Activated T-helper 1 cell treated with anti-CD3 and anti-CD28 coated beads, Interleukin-2, amount 50 U/mL, for 16 hours (primary cell): ENCODE measurements around the gene TSHZ2.

Experiments
- DNase-seq, 2 donors: peaks; one replicate each; pipeline ENCODE4 v3.0.0-alpha.2; 2020; ENCODE audit warnings: low read depth in 1 of 2, low spot score in 1 of 2

Gene TSHZ2

DNA sequence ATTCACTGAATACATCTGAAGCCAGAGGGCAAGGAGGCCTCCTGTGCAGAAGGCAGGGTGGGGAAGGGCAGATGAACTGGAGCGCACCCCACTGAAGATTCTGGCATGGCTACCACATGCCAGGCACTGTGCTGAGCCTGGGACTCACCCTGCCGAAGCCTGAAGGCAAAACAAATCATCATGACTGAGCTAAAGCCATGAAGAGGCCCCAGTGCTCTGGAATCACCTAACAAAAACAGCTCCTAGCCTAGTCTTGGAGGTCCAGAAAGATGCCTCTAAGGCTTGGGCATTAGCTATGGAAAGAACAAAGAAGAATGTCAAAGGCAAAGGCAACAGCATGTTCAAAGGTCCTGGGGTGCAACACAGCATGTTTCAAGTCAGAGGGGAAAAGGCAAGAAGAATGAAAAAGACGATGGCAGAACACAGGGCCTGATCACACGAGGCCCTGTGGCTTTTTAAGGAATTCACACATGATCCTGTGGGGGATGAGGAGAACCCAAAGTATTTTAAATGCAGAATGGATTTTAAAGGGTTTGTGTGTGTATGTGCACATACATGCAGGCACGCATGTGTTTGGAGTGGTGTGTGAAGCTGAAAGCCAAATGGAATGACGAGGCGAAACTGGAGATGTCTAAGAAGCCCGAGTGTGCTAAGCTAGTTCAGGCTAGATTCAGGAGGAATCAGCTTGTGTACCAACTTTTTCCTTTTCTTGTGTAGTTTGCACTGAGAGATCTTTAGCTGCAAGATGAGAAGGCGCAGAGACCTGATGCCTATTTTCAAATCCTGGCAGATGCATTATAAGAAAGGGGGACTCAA lies 360.1 kb downstream of the TSHZ2 start:
- DNase-seq: no peak

DNA sequence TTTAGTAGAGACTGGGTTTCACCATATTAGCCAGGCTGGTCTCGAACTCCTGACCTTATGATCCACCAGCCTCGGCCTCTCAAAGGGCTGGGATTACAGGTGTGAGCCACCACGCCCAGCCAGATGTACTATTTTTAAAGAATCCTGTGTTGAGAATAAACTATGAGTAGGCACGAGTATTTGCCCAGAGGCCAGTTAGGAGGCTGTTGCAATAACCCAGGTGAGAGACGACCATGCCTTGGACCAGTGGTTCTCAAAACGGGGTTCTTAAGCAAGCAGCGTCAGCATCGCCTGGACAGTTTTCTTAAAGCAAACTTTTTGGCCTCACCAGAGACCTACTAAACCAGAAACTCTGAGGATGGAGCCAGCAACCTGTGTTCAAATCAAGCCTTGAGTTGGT lies 362.7 kb downstream of the TSHZ2 start:
- DNase-seq: no peak

DNA sequence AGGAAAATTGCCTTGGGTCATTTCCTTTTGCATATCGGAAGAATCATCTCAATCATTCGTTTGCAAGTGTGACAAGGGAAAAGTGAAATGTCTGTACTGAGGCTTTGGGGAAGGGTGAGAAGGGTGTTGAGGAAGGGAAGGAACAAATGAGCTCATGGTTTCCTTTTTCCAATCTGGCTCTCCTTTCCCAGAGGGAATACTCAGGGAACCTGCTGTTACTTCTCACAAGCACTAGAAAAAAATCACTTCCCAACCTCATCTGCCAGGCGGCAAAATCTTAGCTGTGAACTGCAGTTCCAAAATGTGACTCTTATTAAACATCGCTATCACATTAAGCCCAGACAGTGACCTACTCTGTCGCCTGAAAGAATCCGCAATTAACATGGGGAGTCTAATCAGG lies 363.4 kb downstream of the TSHZ2 start:
- DNase-seq: no peak

DNA sequence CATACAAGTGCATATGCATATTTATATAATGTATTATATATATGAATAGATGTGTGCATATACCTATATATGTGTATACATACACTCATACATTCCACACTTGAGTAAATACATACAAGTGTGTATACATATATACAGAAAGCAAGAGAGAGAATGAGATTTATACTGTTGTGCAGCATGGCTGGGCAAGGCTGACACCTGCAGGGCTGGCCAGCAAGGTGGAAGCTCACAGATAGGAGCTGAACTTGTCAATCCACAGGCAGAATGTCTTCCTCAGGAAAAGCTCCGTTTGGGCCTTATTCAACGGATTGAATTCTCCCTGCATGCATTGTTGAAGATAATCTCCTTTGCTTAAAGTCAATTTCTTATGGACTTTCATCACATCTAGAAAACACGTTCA lies 364.7 kb downstream of the TSHZ2 start:
- DNase-seq: no peak

DNA sequence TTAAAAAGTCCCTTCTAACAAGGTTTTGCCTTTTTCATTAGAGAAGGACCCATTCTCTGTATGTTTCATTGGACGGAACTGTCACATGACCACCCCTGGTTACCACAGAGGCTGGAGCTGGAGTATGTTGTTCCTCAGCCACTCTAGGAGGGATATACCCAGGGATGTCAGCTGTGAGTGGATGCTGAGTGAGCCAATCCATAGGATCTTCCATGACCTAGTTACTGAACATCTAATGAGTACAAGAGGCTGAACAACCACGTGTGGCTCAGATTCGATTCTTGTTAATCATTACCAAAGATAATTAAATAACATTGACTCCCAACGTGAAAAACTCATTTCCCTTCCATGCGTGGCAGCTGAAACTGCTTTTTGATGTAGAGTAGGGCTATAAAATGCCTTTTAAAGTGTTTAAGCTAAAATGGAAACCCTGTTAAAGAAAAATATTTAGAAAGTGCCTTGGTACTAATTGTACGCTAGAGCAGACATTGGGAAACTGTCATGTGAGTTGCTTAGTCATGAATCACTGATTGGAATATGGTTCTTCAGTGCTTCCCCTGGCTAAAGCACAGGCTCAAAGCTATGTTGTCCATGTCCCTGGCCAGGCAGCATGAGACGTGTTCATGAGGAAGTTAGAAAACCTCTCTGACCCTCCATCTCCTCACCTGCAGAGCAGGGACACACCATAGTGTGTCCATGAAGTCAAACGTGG lies 365.4 kb downstream of the TSHZ2 start:
- DNase-seq: no peak

DNA sequence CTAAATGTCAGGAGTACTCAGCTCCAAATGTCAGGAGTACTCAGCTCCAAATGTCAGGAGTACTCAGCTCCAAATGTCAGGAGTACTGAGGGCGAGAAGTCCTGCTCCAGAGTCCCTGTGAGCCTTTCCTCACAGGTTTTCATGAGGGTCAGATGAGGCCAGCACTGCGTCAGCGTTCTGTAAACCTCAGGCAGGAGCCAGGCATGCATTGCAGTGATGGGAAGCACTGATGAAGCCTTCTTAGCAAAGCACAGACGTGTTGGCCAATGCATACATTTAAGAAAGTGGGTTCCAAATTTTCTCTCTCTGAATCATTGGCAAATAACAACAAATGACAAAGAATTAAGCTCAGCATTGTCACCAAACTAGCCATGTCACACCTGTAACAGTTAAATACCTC lies 366.6 kb downstream of the TSHZ2 start:
- no peak for DNase-seq

DNA sequence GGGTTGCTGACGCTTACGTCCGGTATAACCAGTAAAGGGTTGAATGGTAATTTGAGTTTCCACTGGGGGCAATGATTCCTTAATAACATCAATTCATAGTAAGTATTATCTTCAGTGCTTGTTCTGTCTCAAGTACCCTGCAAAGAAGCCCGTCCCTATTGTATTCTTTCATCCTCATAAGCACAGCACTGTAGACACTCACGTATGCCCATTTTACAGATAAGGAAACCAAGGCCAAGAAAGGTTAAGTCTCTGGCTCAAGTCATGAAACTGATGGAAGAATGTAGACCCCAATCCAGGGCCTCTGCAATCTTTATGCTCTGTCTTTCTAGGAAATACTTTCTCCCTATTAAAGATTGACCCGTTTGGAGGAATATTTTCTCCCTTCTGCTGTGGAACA lies 370.3 kb downstream of the TSHZ2 start:
- DNase-seq: no peak

DNA sequence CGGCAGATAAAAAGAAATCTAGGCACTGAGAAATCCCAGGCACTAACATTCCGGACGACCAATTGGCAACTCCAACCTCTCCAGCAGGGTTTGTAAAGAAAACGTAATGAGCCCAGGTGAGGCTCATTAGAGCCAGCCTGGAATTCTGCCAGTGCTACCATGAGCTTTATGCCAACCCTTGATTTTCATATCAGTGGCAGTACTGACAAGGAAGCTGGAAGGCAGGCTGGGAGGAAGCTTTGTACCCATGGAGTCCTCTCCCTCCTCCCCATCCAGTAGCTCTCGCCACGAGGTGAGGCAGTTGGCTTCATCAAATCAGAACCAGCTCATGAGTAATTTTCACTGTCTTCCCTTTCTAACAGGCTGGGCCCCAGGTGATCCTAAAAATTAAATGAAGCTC lies 371.3 kb downstream of the TSHZ2 start:
- DNase-seq: no peak

DNA sequence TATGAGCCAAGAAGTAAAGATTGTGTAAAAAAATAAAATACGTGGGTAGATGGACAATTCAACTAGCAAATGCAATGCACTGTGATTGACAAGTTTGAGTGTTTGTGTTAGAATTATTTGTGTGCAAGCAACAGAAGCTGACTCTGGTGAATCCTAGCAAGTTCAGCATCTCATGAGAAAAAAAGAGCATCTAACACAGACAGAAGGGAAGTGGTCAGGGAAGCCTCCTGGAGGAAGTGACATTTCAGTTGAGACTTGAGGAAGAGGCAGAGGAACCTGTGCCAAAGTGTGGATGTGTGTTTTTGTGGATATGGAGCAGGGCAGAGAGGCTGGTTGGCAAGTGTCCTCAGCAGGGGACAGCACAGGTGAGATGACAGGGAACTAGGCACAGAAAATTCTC lies 372.7 kb downstream of the TSHZ2 start:
- DNase-seq: no peak

DNA sequence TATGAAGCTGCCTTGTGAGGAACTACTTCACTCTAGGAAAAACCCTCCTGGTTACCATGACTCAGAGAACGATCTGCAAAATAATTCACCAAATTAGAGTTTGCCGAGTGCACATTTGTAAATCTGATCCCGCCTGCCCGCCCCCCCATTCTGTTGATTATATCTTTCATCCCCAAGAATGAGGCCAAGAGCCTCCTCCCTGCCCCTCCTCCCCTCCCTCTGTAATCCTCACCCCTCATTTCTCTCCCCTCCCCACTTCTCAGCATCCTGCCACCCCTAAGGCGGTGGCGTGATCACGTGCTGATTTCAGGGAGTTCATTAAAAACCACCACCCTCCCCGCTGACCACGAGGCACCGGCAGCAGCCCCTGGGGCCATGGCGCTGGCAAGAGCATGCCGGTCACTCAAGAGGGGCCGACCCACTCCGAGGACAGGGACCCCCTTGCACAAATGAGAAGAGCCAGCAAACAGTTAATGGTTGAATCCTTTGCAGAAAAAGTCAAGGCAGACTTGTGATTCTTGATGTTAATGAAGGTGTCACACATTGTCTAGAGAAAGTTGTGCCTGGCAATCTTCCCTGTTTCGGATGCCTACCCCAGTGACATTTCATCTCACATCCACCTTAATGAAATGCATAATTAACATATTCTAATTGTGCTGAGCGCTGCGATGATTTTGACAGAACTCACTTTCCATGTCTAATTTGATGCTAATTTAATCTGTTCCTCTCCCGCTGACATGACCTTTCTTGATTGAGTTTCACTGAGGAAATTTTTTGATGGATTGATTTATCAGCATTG lies 373.6 kb downstream of the TSHZ2 start:
- DNase-seq: no peak

DNA sequence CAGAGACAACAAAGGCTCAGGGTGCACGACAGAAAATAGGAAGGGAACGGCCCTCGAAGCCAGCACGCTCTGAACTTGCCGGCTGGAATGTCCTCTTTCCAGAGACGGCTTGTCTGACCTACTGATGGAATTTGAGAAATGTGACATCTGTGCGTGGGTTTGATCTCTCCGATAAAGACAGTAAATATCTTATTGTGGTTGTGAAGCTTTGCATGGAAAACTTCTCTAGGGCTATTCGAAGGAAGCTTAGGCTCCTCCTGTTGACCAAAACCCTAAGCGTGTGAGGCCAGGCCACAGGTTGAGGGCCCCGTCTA lies 374.1 kb downstream of the TSHZ2 start:
- DNase-seq: no peak

DNA sequence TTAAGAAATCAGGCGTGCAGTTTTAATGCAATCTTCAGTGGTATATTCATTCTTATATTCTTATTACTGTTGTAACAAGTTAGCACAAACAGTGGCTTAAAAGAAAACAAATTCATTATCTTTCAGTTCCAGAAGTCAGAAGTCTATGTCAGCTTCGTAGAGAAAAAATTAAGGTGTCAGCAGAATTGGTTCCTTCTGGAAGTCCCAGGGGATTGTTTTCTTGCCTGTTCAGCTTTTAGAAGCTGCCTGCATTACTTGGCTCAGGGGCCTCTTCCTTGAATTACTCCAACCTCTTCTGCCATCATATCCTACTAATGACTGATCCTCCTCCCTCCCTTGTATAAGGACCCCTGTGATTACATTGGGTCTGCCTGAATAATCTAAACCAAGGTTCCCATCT lies 377.6 kb downstream of the TSHZ2 start:
- no peak for DNase-seq

DNA sequence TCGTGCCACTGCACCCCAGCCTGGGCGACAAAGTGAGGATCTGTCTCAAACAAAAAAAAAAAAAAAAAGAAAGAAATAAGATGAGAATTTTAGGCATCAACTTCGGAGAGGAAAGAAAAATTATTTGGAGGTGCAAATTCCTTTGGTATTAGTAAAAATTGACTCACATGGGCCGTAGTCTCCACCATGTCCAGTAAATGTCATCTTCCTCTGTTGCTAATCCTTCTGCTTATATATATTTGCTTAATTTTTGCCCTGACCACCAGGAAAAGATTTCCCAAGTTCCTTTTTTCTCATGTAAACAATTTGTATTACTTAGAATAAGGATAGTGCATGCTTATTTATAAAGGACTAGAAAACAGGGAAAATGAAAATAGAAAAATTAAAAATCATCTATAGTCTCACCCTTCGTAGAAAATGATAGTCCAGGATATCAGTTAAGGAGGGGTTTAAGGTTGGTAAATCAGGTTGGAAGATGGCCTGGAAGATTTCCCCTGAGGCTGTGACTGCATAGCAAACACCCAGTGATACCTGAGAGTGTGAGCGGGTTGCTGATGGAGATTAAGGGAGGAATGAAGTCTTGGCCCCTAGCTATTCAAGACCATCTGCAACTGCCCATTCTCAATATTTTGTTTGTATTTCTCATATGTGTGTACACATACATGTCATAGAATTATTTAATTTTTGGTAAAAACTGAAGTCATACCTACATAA lies 380.7 kb downstream of the TSHZ2 start:
- no peak for DNase-seq

DNA sequence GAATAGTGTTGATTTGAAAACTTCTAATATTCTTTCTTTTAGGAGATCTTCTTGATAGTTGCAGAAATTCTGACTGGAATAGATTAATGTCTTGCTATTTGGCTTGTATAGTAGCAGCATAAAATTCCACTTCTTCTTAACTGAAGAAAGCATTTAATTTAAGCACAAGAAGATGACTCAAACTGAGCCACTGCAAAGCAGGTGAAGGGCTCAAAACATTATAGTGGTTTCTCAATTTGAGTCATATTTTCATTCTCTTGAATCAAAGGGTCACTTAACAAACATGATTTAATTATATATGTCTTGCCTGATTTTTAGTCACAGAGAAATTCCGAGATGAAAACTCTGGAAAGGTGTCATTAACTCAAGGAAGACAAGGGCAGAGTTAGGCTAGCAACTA lies 382.2 kb downstream of the TSHZ2 start:
- no peak for DNase-seq

DNA sequence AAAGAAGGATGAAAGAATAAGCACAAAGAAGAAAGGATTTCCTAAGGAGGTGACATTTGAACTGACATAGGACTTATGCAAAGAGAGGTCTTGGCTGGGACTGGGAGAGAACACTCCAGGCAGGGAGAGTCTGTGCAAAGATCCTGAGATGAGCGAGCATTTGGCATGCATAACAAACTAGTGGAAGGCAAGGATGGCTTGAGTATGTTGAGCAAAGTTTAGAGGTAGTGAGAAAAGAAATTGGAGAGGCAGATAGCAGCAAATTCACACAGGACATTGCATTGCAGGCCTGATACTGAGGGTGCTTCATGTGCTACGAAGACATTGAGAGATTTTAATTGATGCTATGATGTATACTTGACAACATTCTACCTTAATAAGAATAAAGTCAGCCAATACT lies 383.6 kb downstream of the TSHZ2 start:
- DNase-seq: no peak

DNA sequence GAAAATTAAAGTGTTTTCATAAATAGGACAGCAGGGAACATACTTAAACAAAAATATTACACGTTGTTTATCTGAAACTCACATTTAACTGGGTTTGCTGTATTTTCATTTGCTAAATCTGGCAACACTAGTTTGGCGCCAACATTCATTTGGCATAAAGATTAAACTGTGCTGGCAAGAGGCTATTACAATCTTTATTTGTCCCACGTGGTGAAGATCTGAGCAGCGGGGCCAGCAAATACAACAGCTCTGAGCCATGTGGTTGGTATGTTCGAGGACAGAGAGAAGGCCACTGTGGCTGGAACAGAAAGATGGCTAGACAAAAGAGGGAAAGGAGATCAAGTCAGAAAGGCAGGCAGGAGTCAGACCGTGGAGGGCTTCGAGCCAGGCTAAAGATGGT lies 387.3 kb downstream of the TSHZ2 start:
- DNase-seq: no peak

DNA sequence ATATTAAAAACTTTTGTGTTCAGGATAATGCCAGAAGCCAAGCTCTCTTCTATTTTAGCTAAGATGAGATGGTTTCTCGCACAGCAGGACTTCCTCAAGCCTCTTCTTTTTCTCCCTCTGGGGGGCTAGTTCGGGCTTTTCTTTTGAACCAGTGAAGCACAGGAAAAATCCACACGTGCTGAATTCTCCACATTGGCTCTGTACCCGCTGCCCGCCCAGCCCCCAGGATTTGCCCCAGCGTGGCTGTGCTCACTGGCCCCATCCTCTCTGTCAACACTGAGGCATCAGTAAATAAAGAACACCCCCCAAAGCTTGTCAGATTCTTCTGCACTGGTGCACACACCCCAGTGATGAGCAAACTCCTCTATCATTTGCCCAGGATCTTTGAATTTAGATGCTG lies 388.7 kb downstream of the TSHZ2 start:
- no peak for DNase-seq

DNA sequence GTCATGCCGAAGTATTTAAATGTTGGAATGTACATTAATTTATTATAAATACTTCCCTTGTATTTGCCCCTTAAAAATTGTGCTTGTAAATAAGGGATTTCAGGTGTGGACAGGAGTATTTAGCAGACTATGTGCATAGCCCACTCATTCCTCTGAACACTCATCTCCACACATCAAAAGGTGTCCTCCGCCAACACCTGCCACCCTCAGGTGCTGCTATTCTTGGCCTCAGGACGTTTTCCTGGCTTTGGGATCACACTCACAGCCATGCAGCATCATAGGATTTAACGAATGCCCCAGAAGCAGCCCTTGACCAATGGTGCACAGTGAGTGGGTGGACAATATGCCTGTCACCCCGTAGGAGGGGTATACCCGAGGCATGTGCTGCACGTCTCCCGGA lies 390.6 kb downstream of the TSHZ2 start:
- no peak for DNase-seq

DNA sequence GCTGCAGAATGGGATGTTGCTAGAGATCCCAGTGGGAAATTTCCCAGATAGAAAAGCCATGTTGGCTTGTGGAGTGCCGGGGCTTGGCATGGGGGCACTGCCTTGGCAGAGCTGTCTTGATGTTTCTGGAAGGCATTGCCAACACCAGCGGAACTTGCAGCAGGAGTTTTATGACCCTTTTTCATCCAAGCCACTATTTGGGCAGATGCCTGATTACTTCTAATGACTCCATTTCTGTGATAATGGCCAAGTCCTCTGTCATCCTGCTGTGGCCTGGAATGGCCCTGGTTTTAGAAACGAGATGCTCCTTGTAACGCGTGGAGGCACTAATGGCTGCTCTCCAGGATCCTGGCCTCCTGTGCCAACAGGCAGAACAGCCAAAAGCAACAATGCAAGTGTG lies 392.5 kb downstream of the TSHZ2 start:
- DNase-seq: no peak

DNA sequence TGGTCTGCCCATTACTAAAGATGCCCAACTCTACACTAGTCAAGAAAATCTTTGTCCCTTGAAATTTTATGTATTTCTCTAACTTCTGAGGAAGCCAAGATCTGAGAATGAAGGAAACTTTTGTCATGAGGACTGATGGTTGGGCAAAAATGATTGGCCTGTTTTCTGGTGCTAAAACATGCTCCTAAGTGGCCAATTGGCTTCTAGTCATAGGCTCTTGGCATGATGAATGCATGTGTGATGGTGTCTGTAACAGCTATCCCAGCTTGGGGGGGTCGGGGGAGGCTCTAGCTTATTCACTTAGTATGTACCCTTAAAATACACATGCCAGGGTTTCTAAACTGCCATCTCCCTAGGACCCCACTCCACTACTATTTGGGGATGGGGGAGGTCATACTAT lies 392.9 kb downstream of the TSHZ2 start:
- DNase-seq: no peak

DNA sequence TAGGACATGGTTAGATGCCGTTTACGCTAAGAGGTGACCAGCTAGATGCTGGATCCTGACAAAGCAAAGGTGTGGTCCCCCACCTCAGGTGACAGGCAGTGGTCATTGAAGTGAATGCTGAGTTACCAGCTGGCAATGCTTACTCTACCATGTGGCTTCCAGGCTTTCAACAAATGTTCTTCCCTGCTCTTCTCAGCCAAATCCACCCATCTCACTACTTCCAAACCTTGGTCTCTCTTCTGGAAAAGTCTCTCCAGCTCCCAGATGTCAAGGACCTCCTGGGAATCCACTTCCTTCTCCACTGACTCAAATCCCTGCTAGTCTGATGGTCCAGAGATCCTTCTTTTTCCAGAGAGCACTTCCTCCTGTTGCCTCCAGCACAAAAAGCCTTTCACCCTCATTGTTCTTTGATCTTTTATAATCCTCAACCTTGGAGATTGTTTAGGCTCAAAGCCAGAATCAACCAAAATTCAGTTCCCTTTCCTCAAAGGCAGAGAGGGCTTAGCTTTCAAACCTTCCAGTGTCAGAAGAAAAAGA lies 393.4 kb downstream of the TSHZ2 start:
- DNase-seq: no peak
